Adipocyte (in vitro differentiated cells): Measurements from ENCODE around the gene LRMDA.

Experiments used
- DNase-seq: peaks from one replicate; pipeline ENCODE4 v3.0.0-alpha.2; 2015; ENCODE audit warnings: low read depth
- H3K27me3 ChIP-seq: replicated peaks from 2 replicates; pipeline ENCODE4 v1.7.0; 2013; ENCODE audit warnings: mild to moderate bottlenecking, low read length, moderate library complexity; ENCODE audit not compliant: control insufficient read depth, insufficient read depth
- H3K36me3 ChIP-seq: 2 replicates; pipeline ENCODE4 v1.7.0; 2013; ENCODE audit warnings: low read length, mild to moderate bottlenecking, moderate library complexity; ENCODE audit not compliant: control insufficient read depth, insufficient read depth, severe bottlenecking
- H3K4me1 ChIP-seq: 2 replicates; pipeline ENCODE4 v1.7.0; 2013; ENCODE audit warnings: mild to moderate bottlenecking, low read length, moderate library complexity; ENCODE audit not compliant: control insufficient read depth, insufficient read depth
- H3K4me3 ChIP-seq: 2 replicates; pipeline ENCODE4 v1.7.0; 2013; ENCODE audit warnings: mild to moderate bottlenecking, low read length, moderate library complexity
- H3K9ac ChIP-seq: 2 replicates; pipeline ENCODE4 v1.7.0; 2013; ENCODE audit warnings: mild to moderate bottlenecking, low read length, moderate library complexity
- H3K9me3 ChIP-seq: 2 replicates; pipeline ENCODE4 v1.7.0; 2013; ENCODE audit warnings: mild to moderate bottlenecking, low read length, moderate library complexity; ENCODE audit not compliant: control insufficient read depth

The LRMDA gene

DNA sequence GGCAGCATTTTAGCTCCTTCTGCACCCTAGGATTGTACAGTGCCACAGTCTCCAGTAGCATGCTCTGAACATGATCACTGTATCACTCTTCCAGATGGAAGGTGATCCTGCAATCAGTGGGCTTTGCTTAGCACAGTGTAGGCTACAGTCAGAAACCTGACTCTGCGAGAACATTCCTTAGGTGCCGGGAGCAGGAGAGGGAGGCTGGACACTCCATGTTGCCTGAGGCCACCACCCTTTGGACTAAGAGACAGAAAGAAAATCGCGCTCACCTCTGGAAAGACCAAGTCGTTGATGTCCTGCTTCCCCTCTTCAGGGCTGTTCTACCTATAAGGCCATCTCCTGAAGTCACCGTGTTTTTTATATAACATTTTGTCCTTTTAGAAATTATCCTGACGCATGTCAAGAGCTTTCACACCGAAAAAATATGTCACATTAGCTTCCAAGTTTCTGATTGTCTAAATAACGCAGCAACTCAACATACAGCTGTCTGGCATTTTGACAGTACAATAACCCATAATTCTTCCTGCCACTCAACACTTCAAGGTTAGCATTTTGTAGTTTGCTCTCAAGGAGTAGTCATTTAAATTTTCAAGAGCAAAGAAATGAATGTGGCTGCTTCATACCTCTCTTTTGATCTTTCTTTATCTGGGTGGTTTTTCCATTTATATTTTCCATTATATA lies 563.1 kb downstream of the LRMDA start:
- Histone ChIP-seq H3K4me1 (peaks cover 4% of the 10 kb centered on the region), H3K27me3 (no peaks in the 10 kb centered on the region), H3K4me3 (no peak overlapping the region), H3K36me3 (no peaks in the 10 kb centered on the region), H3K9me3 (no peaks in the 10 kb centered on the region), H3K9ac (no peak overlapping the region)
- DNase-seq = no peak

DNA sequence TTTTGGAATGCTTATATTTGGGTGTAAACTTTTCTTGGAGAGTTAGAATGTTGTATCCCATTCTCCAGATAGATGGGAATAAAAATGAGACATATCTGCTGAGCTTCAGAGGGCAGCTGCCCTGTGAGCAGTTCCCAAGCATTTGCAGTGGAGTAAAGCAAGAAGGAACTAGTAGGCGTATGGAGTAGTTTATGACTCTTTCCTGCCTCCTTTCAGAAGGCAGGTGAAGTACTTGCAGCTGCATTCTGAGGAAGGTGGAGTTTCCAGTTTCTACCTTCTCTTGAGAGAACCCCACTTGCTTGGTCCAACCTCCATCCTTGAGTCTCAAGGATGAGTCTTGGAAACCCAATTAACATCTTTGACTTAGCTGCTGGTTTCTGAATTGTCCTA lies 563.6 kb downstream of the LRMDA start:
- no peak for DNase-seq
- Histone ChIP-seq H3K36me3 (no peaks in the 10 kb centered on the region), H3K27me3 (no peaks in the 10 kb centered on the region)

DNA sequence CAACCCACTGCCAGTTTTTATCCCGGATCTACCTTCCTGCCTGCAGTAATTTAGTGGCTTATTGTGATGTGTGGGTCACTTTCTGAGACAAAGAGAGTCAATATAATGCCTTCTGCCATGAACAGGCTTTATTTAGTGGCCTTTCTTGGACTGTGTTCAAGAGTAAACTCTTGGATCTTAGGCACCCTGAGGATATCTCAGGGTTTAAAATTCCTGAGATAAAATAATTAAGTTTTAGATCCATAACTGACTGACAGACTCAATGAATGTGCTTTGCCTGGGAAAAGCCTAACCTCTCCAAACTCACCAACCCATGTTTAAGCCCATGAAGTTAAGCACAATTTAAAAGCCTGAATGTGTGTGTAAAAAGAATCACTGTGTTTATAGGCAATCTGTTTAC lies 564.3 kb downstream of the LRMDA start:
- no peaks in the 10 kb centered on the region for H3K27me3 ChIP-seq

More for the DNA sequence above, 563.6 kb downstream of the LRMDA start:
- peaks cover 4% of the 10 kb centered on the region for H3K4me1 ChIP-seq
- H3K9ac ChIP-seq = no peak overlapping the region
- H3K4me3 ChIP-seq = no peak overlapping the region
- no peaks in the 10 kb centered on the region for H3K9me3 ChIP-seq

DNA sequence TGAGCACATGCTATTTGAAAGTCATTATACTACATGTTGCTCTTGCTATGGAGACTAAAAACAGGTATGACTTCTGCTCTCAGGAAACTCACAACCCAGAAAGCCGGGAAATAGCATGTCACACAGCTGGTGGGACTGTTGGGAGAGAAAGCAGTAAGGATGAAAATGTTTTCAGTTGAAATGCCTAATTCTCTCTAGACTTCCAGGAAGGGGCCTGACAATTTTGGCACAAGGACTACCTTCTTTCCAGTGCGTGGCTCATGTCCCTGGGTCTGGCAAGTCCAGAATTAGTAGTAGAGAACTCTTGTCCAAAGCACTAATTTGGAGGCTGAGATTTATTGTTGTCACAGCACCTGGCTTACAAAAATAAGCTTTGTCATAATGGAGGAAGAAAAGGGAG lies 567.6 kb downstream of the LRMDA start:
- no peaks in the 10 kb centered on the region for H3K36me3 ChIP-seq
- no peaks in the 10 kb centered on the region for H3K9me3 ChIP-seq
- no peak overlapping the region for H3K9ac ChIP-seq
- no peak overlapping the region for H3K4me3 ChIP-seq
- no peaks in the 10 kb centered on the region for H3K4me1 ChIP-seq
- no peak for DNase-seq
- no peaks in the 10 kb centered on the region for H3K27me3 ChIP-seq

More for the DNA sequence above, 564.3 kb downstream of the LRMDA start:
- no peak overlapping the region for H3K4me3 ChIP-seq
- peaks cover 4% of the 10 kb centered on the region for H3K4me1 ChIP-seq
- no peak for DNase-seq
- H3K9ac ChIP-seq = no peak overlapping the region
- no peaks in the 10 kb centered on the region for H3K9me3 ChIP-seq
- no peaks in the 10 kb centered on the region for H3K36me3 ChIP-seq

DNA sequence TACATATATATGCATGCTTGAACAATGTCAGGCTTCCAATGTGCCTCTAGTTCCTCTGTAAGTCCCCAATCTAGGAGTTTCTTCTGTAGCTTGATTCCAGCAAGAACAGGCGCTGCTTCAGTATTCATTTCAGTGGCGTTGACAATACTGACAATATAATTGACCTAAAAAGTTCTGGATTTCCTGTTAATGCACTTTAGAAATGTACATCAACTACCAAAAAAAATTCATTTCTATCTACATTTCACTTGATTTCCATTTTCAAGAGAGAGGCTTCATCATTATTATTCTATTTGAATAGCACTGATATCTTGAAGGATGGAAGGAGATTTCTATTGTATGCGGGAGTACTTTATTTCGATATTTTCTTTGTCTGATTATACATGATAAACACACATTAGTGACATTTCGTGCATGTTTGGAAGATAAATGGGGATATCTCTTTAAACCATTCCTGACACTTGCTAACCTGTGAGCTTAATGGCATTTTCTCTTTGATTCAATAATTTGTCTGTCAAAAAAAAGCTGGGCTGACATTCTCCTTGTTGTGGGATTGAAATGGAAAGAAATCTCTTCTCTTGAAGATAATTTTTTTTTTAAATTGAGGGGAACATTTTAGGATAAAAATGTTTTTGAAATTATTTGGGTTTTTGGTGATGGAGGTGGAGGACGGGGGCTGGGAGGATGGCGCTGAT lies 568.2 kb downstream of the LRMDA start:
- no peaks in the 10 kb centered on the region for H3K27me3 ChIP-seq
- H3K36me3 ChIP-seq = no peaks in the 10 kb centered on the region
- H3K9ac ChIP-seq = no peak overlapping the region
- H3K4me3 ChIP-seq = no peak overlapping the region
- H3K9me3 ChIP-seq = no peaks in the 10 kb centered on the region
- no peaks in the 10 kb centered on the region for H3K4me1 ChIP-seq
- DNase-seq = no peak

DNA sequence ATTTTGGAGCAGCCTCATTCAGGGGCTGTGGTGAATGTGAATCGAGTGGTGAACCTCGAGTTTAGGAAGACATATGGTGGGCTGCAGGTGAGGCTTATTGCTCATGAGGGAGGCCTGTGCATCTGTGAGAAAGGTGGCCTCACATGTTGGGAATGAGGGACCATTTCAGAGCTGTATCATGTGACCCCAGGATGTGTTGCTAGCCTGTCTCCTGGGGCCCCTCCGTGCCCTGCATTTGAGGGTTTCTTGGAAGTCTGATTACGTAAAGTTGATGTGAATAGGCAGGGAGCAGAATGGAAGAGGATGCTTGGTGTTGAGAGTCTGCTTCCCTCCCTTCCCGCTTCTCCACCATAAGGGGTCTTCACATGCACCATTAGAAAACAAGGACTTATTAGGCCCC lies 569.1 kb downstream of the LRMDA start:
- Histone ChIP-seq H3K9me3 (no peaks in the 10 kb centered on the region), H3K4me3 (no peak overlapping the region), H3K9ac (no peak overlapping the region), H3K4me1 (no peaks in the 10 kb centered on the region), H3K27me3 (no peaks in the 10 kb centered on the region), H3K36me3 (no peaks in the 10 kb centered on the region)
- no peak for DNase-seq

DNA sequence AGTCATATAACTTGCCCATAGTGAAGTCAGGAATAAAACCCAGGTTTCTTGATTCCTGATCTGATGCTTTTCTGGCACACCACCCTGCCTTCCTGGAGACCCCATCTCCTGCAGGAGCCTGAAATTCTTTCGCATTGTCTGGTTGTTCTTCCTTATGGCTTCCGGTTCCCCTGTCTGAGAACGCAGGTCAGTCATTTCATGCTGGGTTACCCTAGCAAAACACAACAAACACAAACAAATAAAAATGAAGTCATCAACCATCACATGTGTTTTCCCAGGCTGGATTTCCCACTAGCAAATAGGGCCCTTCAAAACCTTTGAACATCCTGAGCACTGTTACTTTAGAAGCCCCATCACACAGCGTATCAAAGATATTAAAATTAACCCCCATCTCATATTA lies 569.6 kb downstream of the LRMDA start:
- H3K9me3 ChIP-seq = no peaks in the 10 kb centered on the region
- no peak overlapping the region for H3K9ac ChIP-seq
- H3K4me1 ChIP-seq = no peaks in the 10 kb centered on the region
- no peak for DNase-seq
- no peak overlapping the region for H3K4me3 ChIP-seq
- no peaks in the 10 kb centered on the region for H3K36me3 ChIP-seq
- no peaks in the 10 kb centered on the region for H3K27me3 ChIP-seq

DNA sequence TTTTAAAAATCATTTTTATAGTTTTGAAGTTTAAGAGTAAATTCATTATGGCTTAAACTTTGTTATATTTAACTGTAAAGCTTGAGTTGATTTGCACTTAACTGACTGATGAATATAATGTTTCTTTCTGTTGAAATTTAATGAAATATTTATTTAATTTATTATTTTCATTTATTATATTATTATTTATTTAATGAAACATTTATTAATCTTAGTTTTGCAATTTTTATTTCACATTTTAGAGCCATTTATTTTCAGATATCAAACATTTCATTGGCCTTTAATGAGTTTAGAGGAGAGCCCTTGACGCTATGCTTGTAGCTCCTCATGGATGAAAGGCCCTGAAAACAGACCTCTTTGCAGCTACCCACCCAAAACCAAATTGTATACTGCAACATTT lies 570.0 kb downstream of the LRMDA start:
- no peak overlapping the region for H3K9ac ChIP-seq
- DNase-seq = no peak
- no peaks in the 10 kb centered on the region for H3K36me3 ChIP-seq

DNA sequence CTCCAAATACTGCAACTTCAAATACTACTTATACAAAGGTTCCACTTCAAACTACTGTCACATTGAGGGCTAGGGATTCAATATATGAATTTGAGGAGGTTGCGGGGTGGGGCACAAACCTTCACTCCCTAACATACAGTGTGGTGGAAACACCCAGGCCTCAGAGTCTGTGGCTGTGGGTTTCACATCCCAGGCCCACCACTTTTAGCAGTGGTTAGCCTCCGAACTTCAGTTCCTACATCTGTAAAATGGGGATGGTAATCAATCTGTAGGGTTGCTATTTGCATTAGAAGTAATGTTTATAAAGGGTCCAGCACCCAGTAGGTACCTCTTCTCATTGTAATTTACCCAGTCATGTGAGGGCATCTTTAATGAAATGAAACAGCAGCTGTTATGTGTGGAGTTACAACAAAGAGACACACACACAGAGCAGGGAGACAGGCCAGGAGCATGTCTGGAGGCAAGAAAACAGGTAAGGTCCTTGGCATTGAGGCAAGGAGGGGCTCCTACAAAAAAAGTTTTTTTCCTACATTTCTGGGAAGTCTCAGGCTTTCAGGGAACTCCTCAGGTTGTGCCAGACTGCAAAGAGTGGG lies 570.9 kb downstream of the LRMDA start:
- no peak for DNase-seq
- H3K9me3 ChIP-seq = no peaks in the 10 kb centered on the region
- no peaks in the 10 kb centered on the region for H3K27me3 ChIP-seq
- no peak overlapping the region for H3K9ac ChIP-seq
- H3K36me3 ChIP-seq = no peaks in the 10 kb centered on the region
- no peaks in the 10 kb centered on the region for H3K4me1 ChIP-seq
- H3K4me3 ChIP-seq = no peak overlapping the region

More for the DNA sequence above, 570.0 kb downstream of the LRMDA start:
- no peaks in the 10 kb centered on the region for H3K27me3 ChIP-seq
- no peaks in the 10 kb centered on the region for H3K4me1 ChIP-seq
- no peaks in the 10 kb centered on the region for H3K9me3 ChIP-seq
- no peak overlapping the region for H3K4me3 ChIP-seq

DNA sequence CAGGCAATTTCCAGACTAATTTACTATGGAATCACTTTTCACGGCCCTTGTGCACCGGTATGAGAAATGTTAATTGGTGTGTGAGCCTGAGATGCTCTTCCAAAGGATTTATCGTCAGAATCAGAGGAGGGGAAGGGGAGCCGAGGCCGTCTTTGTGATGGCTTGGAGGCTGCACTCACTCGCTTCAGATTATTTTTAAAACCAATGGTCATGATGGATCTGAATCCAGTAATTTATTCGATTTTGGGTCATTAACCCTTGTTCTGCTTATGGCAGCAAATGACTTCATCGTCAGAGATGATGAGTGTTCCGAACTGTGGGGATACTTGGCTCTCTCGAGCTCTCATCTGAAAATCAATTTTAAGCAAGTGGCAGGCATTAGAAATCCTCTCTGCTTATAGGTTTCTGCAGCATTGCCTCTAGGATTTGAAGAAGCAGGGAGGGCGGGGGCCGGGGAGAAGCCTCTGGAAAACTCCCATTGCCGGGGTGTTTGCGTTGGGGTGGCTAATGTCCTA lies 576.3 kb downstream of the LRMDA start:
- Histone ChIP-seq H3K27me3 (no peaks in the 10 kb centered on the region), H3K4me1 (no peaks in the 10 kb centered on the region), H3K4me3 (no peak overlapping the region), H3K9ac (no peak overlapping the region), H3K36me3 (no peaks in the 10 kb centered on the region), H3K9me3 (no peaks in the 10 kb centered on the region)
- no peak for DNase-seq

DNA sequence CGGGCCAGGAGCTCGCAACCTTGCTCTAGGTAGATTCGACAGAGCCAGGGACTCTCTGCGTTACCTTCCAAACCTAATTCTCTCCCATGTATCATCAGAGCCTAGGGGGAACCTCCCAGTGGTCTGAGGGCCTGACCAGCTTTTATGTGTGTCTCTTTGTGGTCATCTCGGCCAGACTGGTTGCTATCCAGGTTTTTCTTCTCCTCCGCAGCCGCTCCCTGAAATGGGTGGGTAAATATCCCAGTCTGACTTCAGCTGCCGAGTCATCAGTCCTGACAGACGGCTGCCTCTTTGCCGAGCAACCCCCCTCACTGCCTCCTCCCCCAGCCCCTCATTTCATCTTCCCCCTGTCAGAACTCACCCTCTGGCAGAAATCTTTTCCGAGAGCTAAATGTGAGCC lies 578.1 kb downstream of the LRMDA start:
- Histone ChIP-seq H3K9ac (no peak overlapping the region), H3K4me3 (no peak overlapping the region), H3K4me1 (no peaks in the 10 kb centered on the region), H3K36me3 (no peaks in the 10 kb centered on the region), H3K9me3 (no peaks in the 10 kb centered on the region), H3K27me3 (no peaks in the 10 kb centered on the region)
- DNase-seq = no peak
